Endothelial cell of umbilical vein (primary cell): ENCODE measurements around the gene MKNK1. TPM values are rescaled to one million over a fixed set of nuclear protein-coding genes. Genes with fewer than 3 reads are reported as not detected.

ENCODE experiments used
- BruUV-seq: library from RNA; stranded (reverse); fragments of 400-500 nt; replicated peaks from 2 replicates; lab custom pipeline; 2021; lab: Mats Ljungman, UMichigan
- CTCF ChIA-PET: fragments of 300-600, 350-600 bp; sonication (Branson Sonifier 250); formaldehyde crosslinking; loops from one replicate; lab custom pipeline; 2021; ENCODE audit warnings: antibody characterized with exemption, inconsistent platforms; lab: Charles Lee
- POLR2A ChIA-PET: fragments of 300-600, 350-600 bp; sonication (Branson Sonifier 250); formaldehyde crosslinking; loops from one replicate; lab custom pipeline; 2021; ENCODE audit warnings: antibody characterized with exemption, inconsistent platforms; lab: Charles Lee
- DNase-seq: peaks from one replicate; pipeline ENCODE4 v3.0.0-alpha.2; 2011; ENCODE audit warnings: low read depth, low spot score
- FAIRE-seq: peaks from 2 replicates; lab custom pipeline; 2011; peaks lifted over from hg19 to GRCh38; lab: Jason Lieb, UNC
- H2AFZ ChIP-seq: 2 replicates; pipeline ENCODE4 v1.6.0; 2012; ENCODE audit warnings: low read depth, low read length, control low read depth, inconsistent platforms
- H3K27ac ChIP-seq: 2 replicates; pipeline ENCODE4 v1.5.1; 2011; ENCODE audit warnings: low read depth, mild to moderate bottlenecking, control low read depth, low read length, moderate library complexity; ENCODE audit not compliant: insufficient read depth
- H3K27me3 ChIP-seq, 2 experiments: 2 replicates each; pipeline versions ENCODE4 v1.6.0 to v1.6.1; 2011; ENCODE audit warnings: low read length in 2 of 2, mixed read lengths in 1 of 2; ENCODE audit not compliant: control insufficient read depth in 2 of 2, insufficient read depth in 2 of 2
- H3K36me3 ChIP-seq, 2 experiments: 2 replicates in 1 of 2; 3 replicates in 1 of 2; pipeline ENCODE4 v1.5.1; 2011; ENCODE audit warnings: low read length in 2 of 2, mild to moderate bottlenecking in 1 of 2, moderate library complexity in 1 of 2; ENCODE audit not compliant: control insufficient read depth in 2 of 2, insufficient read depth in 2 of 2; ENCODE audit errors: extremely low read depth in 1 of 2
- H3K4me1 ChIP-seq: 3 replicates; pipeline ENCODE4 v1.5.1; 2011; ENCODE audit warnings: mild to moderate bottlenecking, low read length; ENCODE audit not compliant: control insufficient read depth, insufficient read depth; ENCODE audit errors: extremely low read depth
- H3K4me2 ChIP-seq: 2 replicates; pipeline ENCODE4 v1.6.1; 2011; ENCODE audit warnings: low read length, control low read depth, mixed read lengths; ENCODE audit not compliant: insufficient read depth
- H3K4me3 ChIP-seq, 3 experiments: fragments of 200-600 bp in 1 of 3; sonication (generic), shearing (Covaris generic) in 1 of 3; replicated peaks in 1 of 3; 2 replicates each; pipeline ENCODE4 v1.5.1; 2011 to 2016; ENCODE audit warnings: control low read depth in 3 of 3, low read length in 3 of 3, mild to moderate bottlenecking in 2 of 3, inconsistent platforms in 1 of 3, low read depth in 1 of 3, moderate library complexity in 1 of 3; ENCODE audit not compliant: insufficient read depth in 1 of 3
- H3K79me2 ChIP-seq: 2 replicates; pipeline ENCODE4 v1.6.0; 2012; ENCODE audit warnings: low read length, inconsistent platforms; ENCODE audit not compliant: control insufficient read depth, insufficient read depth
- H3K9ac ChIP-seq: replicated peaks from 2 replicates; pipeline ENCODE3; 2011; ENCODE audit warnings: low read length, control low read depth; ENCODE audit not compliant: insufficient read depth; ENCODE audit errors: extremely low read depth
- H3K9me1 ChIP-seq: replicated peaks from 3 replicates; pipeline ENCODE4 v1.6.0; 2011; ENCODE audit warnings: mild to moderate bottlenecking, low read length; ENCODE audit not compliant: control insufficient read depth, insufficient read depth; ENCODE audit errors: extremely low read depth
- H3K9me3 ChIP-seq: replicated peaks from 2 replicates; pipeline ENCODE4 v1.5.1; 2012; ENCODE audit warnings: low read length, inconsistent platforms; ENCODE audit not compliant: control insufficient read depth, insufficient read depth
- H4K20me1 ChIP-seq: replicated peaks from 2 replicates; pipeline ENCODE3; 2011; ENCODE audit warnings: mild to moderate bottlenecking, low read length; ENCODE audit not compliant: control insufficient read depth, insufficient read depth; ENCODE audit errors: extremely low read depth
- EZH2 ChIP-seq: IDR thresholded peaks from 2 replicates; pipeline ENCODE4 v1.6.1; 2012; ENCODE audit warnings: borderline replicate concordance, low read depth, mild to moderate bottlenecking, moderate library complexity, low read length, inconsistent platforms; ENCODE audit not compliant: severe bottlenecking
- FOS ChIP-seq: IDR thresholded peaks from 2 replicates; pipeline ENCODE4 v1.6.1; 2011; ENCODE audit warnings: mild to moderate bottlenecking, low read length, moderate library complexity, borderline replicate concordance; ENCODE audit not compliant: insufficient read depth
- GATA2 ChIP-seq: IDR thresholded peaks from 2 replicates; pipeline ENCODE4 v1.7.0; 2011; ENCODE audit warnings: low read depth, mild to moderate bottlenecking, moderate library complexity, mixed read lengths, low read length; ENCODE audit not compliant: insufficient read length, insufficient read depth
- JUN ChIP-seq: IDR thresholded peaks from 2 replicates; pipeline ENCODE4 v1.6.1; 2011; ENCODE audit warnings: borderline replicate concordance, low read depth; ENCODE audit not compliant: insufficient read length, insufficient read depth
- MYC ChIP-seq: IDR thresholded peaks from one replicate; pipeline ENCODE4 v1.6.1; 2011; ENCODE audit warnings: mild to moderate bottlenecking, low read depth, low read length
- POLR2A ChIP-seq: IDR thresholded peaks from 2 replicates; pipeline ENCODE4 v1.6.1; 2012; ENCODE audit warnings: low read depth, mild to moderate bottlenecking, control low read depth, low read length
- POLR2AphosphoS5 ChIP-seq: IDR thresholded peaks from 2 replicates; pipeline ENCODE4 v1.6.1; 2012; ENCODE audit warnings: low read depth, mild to moderate bottlenecking, control low read depth, low read length, moderate library complexity; ENCODE audit not compliant: insufficient read depth
- dilution Hi-C: fragments of 300-500 bp; cut with MboI; formaldehyde crosslinking; loops from one replicate; pipeline ENCODE4 v1.15.0; 2019; ENCODE audit warnings: low sequenced_read_pairs; ENCODE audit not compliant: extremely low pct_ligation_motif_present
- intact Hi-C: fragments of 100-400 bp; cut with micrococcal nuclease; formaldehyde crosslinking; loops from one replicate; pipeline ENCODE4 v1.10.0; 2022
- polyA plus RNA-seq, 4 experiments: library from polyadenylated mRNA; depleted of rRNA in 3 of 4; stranded (reverse) in 3 of 4; unstranded in 1 of 4; fragments of >200 nt; gene quantifications; 2 replicates each; pipeline versions ENCODE4 v1.2.1 to v1.2.3, GENCODE V29; 2011 to 2012; ENCODE audit warnings: missing spikeins in 1 of 4
- total RNA-seq: library from RNA; stranded (reverse); gene quantifications from 2 replicates; pipeline ENCODE4 v1.2.3, GENCODE V29; 2021
- TF ChIP-seq, protein P1 (sequence below): IDR thresholded peaks from 2 replicates; pipeline ENCODE4 v1.6.1; 2011; ENCODE audit not compliant: insufficient read depth, insufficient read length
- TF ChIP-seq, protein P2 (sequence below), 2 donors: IDR thresholded peaks; 1 replicate in 1 of 2; 2 replicates in 1 of 2; pipeline ENCODE4 v1.5.1; 2011; ENCODE audit warnings: low read length in 2 of 2, mild to moderate bottlenecking in 2 of 2, moderate library complexity in 2 of 2, control low read depth in 1 of 2, inconsistent platforms in 1 of 2, low read depth in 1 of 2; ENCODE audit not compliant: insufficient read depth in 1 of 2; ENCODE audit errors: extremely low read depth in 1 of 2

The MKNK1 gene
- total and polyA plus RNA-seq, 2 donors (not counting 3 experiments of a cell fraction or from before 2014, with no cell fraction given), result 32.9 to 42.6 TPM

DNA sequence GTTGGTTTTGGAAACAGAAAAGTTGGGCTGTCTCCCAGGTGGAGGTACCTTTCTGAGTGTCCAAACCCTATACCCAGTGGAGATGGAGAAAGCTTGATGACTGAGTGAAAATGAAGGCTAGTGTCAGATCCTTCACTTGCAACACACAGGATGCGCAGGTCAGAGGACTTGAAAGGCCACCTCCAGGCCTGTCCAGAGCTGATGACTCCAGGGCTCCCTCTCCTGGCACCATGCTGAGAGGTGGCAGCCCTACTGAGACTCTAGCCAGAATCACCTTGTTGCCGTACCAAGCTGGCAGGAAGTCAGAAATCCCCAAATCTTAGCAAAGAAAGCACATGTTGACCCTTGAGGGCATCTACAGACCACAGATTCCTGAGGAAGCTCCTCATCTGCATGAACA is 69.0 kb downstream of the MKNK1 start:
- ChIA-PET CTCF (interaction anchor here (0.7 to 4.9 kb wide), 10 partner anchors 8 to 189 kb away, joined by 3 to 34 read pairs (median 6); no protein-coding TSS in a partner anchor), POLR2A (no interaction called here)
- Histone ChIP-seq H3K4me2 (no peak overlapping the region), H3K9me1 (no peaks in the 10 kb centered on the region), H3K4me3 (no peak overlapping the region), H3K4me1 (peaks cover 2% of the 10 kb centered on the region), H3K9ac (no peak overlapping the region), H3K36me3 (no peaks in the 10 kb centered on the region), H4K20me1 (no peaks in the 10 kb centered on the region), H3K79me2 (no peaks in the 10 kb centered on the region), H3K27me3 (peaks cover 21 to 38% of the 10 kb centered on the region in 2 experiments), H3K27ac (no peak overlapping the region), H3K9me3 (no peaks in the 10 kb centered on the region), H2AFZ (no peak overlapping the region)
- dilution Hi-C loops (no loop called here), intact Hi-C loops (no loop called here)
- DNase-seq (no peak), FAIRE-seq (no peak)
- BruUV-seq, result no TSS peak
- TF ChIP-seq, protein P1, sequence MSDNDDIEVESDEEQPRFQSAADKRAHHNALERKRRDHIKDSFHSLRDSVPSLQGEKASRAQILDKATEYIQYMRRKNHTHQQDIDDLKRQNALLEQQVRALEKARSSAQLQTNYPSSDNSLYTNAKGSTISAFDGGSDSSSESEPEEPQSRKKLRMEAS, result no peak
- TF ChIP-seq, protein P2, sequence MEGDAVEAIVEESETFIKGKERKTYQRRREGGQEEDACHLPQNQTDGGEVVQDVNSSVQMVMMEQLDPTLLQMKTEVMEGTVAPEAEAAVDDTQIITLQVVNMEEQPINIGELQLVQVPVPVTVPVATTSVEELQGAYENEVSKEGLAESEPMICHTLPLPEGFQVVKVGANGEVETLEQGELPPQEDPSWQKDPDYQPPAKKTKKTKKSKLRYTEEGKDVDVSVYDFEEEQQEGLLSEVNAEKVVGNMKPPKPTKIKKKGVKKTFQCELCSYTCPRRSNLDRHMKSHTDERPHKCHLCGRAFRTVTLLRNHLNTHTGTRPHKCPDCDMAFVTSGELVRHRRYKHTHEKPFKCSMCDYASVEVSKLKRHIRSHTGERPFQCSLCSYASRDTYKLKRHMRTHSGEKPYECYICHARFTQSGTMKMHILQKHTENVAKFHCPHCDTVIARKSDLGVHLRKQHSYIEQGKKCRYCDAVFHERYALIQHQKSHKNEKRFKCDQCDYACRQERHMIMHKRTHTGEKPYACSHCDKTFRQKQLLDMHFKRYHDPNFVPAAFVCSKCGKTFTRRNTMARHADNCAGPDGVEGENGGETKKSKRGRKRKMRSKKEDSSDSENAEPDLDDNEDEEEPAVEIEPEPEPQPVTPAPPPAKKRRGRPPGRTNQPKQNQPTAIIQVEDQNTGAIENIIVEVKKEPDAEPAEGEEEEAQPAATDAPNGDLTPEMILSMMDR (IDR thresholded peaks at IDR 0.05; ENCODE audit: extremely low read depth in 1 of 2, insufficient read depth in 1 of 2, low read depth in 1 of 2, low read length in 2 of 2), result peak; percentile 15 to 49

DNA sequence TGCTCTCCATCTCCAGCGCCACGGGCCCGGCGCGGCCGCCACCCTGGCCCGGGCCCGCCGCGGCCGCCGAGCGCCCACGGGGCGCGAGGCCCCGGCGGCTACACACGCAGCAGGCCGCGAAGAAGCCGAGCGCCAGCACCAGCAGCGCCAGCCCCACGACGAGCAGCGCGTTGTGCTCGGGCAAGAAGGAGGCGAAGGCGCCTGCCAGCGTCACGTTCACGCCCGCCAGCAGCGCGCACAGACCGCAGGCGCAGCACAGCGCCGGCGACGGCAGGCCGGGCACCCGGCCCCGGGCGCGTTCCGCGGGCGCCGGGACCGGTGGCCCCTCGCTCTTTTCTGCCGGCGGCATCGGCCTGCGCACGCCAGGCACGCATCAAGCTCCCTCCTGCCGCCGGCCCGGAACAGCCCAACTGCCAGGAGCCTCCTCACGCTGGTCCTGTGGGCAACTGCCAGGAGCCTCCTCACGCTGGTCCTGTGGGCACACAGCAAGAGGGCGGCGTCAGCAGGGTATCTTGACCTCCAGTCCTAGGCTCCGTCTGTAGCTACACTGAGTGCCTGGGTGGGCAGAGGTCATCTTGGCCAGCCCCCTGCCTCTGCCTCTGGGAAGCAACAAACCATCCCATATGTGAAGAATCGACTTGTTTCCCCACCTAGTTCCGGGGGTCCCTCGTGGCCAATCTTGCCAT is 70.7 kb downstream of the MKNK1 start:
- Histone ChIP-seq H3K36me3 (no peaks in the 10 kb centered on the region), H3K4me2 (no peak overlapping the region), H3K4me1 (peaks cover 2% of the 10 kb centered on the region), H3K9me1 (no peaks in the 10 kb centered on the region), H3K27me3 (peaks cover 25 to 42% of the 10 kb centered on the region in 2 experiments), H3K27ac (no peak overlapping the region), H4K20me1 (no peaks in the 10 kb centered on the region), H3K9me3 (no peaks in the 10 kb centered on the region), H3K4me3 (peak overlapping the region in 2 of 3 experiments; percentile 11 to 14), H3K9ac (no peak overlapping the region), H2AFZ (peak overlapping the region; percentile 56), H3K79me2 (no peaks in the 10 kb centered on the region)
- POLR2A ChIA-PET, result no interaction called here
- no peak for TF ChIP-seq POLR2AphosphoS5
- no peak for TF ChIP-seq EZH2
- TF ChIP-seq GATA2, result no peak
- TF ChIP-seq, protein P1, result no peak
- TF ChIP-seq JUN, result no peak
- TF ChIP-seq FOS, result no peak
- TF ChIP-seq, protein P2 (IDR thresholded peaks at IDR 0.05; ENCODE audit: extremely low read depth in 1 of 2, insufficient read depth in 1 of 2, low read depth in 1 of 2, low read length in 2 of 2), result no peak
- no peak for TF ChIP-seq MYC
- no peak for TF ChIP-seq POLR2A
- dilution Hi-C loops (no loop called here), intact Hi-C loops (loop anchor here (1.0 to 5.0 kb wide), 2 partner anchors 192 to 469 kb away; no protein-coding TSS in a partner anchor)
- BruUV-seq, result no TSS peak
- FAIRE-seq (no peak), DNase-seq (peak; percentile 30)
- CTCF ChIA-PET, result interaction anchor here (0.7 to 4.9 kb wide), 24 partner anchors 11 to 193 kb away, joined by 3 to 34 read pairs (median 5); partner anchors contain the start of genes EFCAB14, KNCN and MOB3C
